Activated T-cell treated with anti-CD3 and anti-CD28 coated beads, Interleukin-2, amount 50 U/mL, for 72 hours (primary cell): Measurements from ENCODE around the gene SGIP1. TPM values are rescaled to one million over a fixed set of nuclear protein-coding genes. Genes with fewer than 3 reads are reported as not detected.

Experiments
- ATAC-seq, 2 donors: fragments of 150-1000 bp; cut with Tn5 transposase; replicated peaks in 1 of 2; 2 replicates each; pipeline ENCODE4 v1.10.0; 2021; ENCODE audit warnings: moderate library complexity in 2 of 2, mild to moderate bottlenecking in 1 of 2
- DNase-seq, 2 donors: peaks; one replicate each; pipeline ENCODE4 v3.0.0; 2021 to 2022; ENCODE audit warnings: mixed read lengths in 1 of 2
- H3K27ac Mint-ChIP-seq: one replicate; pipeline ENCODE4 v1.8.0; 2022; ENCODE audit warnings: mild to moderate bottlenecking, moderate library complexity, mixed read lengths
- H3K27me3 Mint-ChIP-seq: one replicate; pipeline ENCODE4 v1.8.0; 2022; ENCODE audit warnings: low read depth, mixed read lengths
- H3K36me3 Mint-ChIP-seq, 2 donors: one replicate each; pipeline ENCODE4 v1.8.0; 2022; ENCODE audit warnings: mixed read lengths in 2 of 2, mild to moderate bottlenecking in 1 of 2; ENCODE audit not compliant: insufficient read depth in 2 of 2
- H3K4me1 Mint-ChIP-seq: one replicate; pipeline ENCODE4 v1.8.0; 2022; ENCODE audit warnings: low read depth, mixed read lengths
- H3K4me3 Mint-ChIP-seq, 2 donors: one replicate each; pipeline ENCODE4 v1.8.0; 2022; ENCODE audit warnings: mild to moderate bottlenecking in 2 of 2, mixed read lengths in 2 of 2, moderate library complexity in 2 of 2
- H3K9me3 Mint-ChIP-seq, 2 donors: one replicate each; pipeline ENCODE4 v1.8.0; 2022; ENCODE audit warnings: mixed read lengths in 2 of 2
- total RNA-seq, 2 donors: library from RNA; stranded (reverse); gene quantifications; one replicate each; pipeline ENCODE4 v1.2.3, GENCODE V29; 2022

SGIP1 gene
- total RNA-seq, 2 donors from 2014 or later = 0.31 TPM; not detected in 1

DNA sequence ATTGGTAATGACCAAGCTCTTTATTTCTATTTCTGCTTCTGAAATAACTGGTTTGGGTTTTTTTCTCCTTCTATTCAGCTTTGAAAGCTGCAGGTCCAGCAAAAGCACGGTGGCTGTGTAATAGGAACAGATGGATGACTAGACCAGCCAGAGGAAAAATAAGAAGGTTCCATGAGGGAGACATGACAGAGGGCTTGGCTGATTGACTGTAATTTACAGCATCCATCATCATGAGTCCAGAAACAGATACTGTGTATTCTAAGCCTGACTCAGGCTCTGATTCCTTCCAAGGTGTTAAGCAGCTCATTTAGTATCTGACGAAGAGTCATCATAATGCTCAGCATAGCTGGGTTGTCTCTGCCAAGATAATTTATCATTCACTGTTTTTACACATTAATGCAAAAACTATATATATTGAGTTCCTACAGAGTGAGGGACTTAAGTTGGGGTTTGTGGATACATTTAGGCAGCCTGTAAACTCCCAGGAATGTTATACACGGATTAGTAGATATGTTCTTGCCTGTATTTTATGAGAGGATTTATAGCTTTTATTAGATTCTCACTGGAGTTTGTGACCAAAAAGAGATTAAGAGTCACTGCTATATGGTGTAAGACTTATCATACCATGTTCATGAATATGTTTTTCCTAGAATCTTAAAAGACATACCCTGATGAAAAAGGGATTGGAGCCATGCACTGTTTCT is 72.6 kb downstream of the SGIP1 start:
- Mint-ChIP-seq H3K36me3 (no peaks in the 10 kb centered on the region), H3K4me1 (no peaks in the 10 kb centered on the region), H3K9me3 (no peaks in the 10 kb centered on the region), H3K27ac (no peak overlapping the region), H3K4me3 (no peak overlapping the region), H3K27me3 (peaks cover 23% of the 10 kb centered on the region)
- DNase-seq = no peak
- no peak for ATAC-seq

DNA sequence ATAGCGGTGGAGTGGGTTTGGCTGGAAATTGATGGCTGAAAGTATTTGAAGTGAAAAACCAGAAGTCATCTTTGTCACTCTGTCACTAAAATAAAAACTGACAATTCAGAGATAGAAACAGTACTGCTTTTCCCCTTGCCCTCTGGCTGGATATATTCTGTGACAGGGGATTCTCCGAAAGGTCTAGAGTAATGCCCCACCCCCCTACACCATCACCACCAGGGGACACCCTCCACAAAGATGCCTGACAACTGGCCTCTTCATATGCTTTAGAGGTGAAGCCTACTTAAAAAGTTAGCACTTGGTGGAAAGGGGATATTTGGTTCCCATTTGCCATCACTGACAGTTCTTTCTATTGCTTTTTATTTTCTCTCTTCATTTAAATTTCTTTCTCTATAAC is 73.5 kb downstream of the SGIP1 start:
- Mint-ChIP-seq H3K36me3 (no peaks in the 10 kb centered on the region), H3K4me1 (no peaks in the 10 kb centered on the region), H3K27ac (no peak overlapping the region), H3K4me3 (no peak overlapping the region), H3K27me3 (peaks cover 23% of the 10 kb centered on the region), H3K9me3 (no peaks in the 10 kb centered on the region)
- ATAC-seq (peak in 1 of 2 donors; percentile 53), DNase-seq (peak in 1 of 2 donors; percentile 5)

GRCh38 chr1:66613187-66613586 is 79.2 kb downstream of the SGIP1 start:
- no peaks in the 10 kb centered on the region for H3K4me1 Mint-ChIP-seq
- no peak overlapping the region for H3K27ac Mint-ChIP-seq
- H3K27me3 Mint-ChIP-seq = peaks cover 28% of the 10 kb centered on the region
- H3K9me3 Mint-ChIP-seq = no peaks in the 10 kb centered on the region
- DNase-seq (no peak), ATAC-seq (no peak)
- H3K36me3 Mint-ChIP-seq = no peaks in the 10 kb centered on the region
- no peak overlapping the region for H3K4me3 Mint-ChIP-seq

GRCh38 chr1:66617362-66618184 is 83.6 kb downstream of the SGIP1 start:
- no peak for ATAC-seq
- Mint-ChIP-seq H3K27ac (no peak overlapping the region), H3K36me3 (no peaks in the 10 kb centered on the region), H3K4me1 (no peaks in the 10 kb centered on the region), H3K27me3 (peaks cover 20% of the 10 kb centered on the region), H3K4me3 (no peak overlapping the region), H3K9me3 (no peaks in the 10 kb centered on the region)
- no peak for DNase-seq

GRCh38 chr1:66618390-66618789 is 84.4 kb downstream of the SGIP1 start:
- peak; percentile 91 to 92 for ATAC-seq
- Mint-ChIP-seq H3K4me1 (no peaks in the 10 kb centered on the region), H3K27me3 (peaks cover 17% of the 10 kb centered on the region), H3K36me3 (no peaks in the 10 kb centered on the region), H3K4me3 (no peak overlapping the region), H3K27ac (peak overlapping the region; percentile 42), H3K9me3 (no peaks in the 10 kb centered on the region)
- peak in 1 of 2 donors; percentile 5 for DNase-seq

DNA sequence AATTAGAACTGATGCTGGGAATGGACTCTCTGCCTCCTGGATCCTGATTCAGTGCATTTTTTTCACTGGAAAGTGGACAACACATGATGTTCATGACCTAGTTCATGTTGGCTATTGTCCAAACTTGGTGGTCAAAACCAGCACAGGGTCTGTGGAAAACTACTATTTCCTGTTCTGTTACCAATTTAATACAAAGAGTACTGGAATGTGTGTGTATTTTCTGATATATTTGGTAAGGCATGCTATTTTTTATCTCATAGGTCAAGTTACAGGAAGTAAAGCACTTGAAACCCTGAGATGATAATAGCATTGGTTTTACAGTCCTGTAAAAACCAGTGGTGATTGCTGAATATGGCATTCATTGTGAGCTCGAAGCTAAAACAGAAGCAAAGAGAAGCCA is 89.9 kb downstream of the SGIP1 start:
- H3K4me1 Mint-ChIP-seq = peaks cover 12% of the 10 kb centered on the region
- H3K9me3 Mint-ChIP-seq = no peaks in the 10 kb centered on the region
- no peaks in the 10 kb centered on the region for H3K36me3 Mint-ChIP-seq
- no peaks in the 10 kb centered on the region for H3K27me3 Mint-ChIP-seq
- DNase-seq (no peak), ATAC-seq (no peak)
- H3K4me3 Mint-ChIP-seq = peak overlapping the region in 1 of 2 donors; percentile 36
- peak overlapping the region; percentile 84 for H3K27ac Mint-ChIP-seq

DNA sequence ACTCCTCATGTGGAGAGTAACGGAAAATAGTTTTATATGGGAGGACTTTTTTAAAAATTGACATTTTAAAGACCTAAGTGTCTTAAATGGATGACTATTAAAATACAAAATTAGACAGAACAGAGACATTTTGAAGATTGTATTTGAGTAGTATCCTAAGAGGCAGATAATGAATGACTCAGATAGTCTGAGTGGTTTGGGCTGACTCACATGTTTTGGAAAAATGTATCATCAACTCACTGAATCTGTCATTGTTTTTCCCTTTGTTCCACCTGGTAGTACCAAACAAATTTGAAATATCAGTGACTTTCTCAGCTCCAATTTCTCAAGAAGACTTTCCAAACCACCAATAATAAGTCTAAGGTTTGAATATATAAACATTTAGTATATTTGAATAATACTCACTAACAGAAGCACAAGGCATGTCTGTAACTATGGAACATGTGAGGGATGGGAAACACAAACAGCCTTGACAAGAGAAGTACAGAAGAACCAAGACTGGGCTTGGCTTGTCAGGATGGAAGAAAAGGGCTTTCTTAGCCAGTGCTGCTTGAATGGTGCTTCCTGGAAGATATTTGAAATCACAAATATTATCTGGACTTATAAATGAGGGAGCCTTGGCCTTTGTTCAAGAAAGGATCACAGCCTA is 90.6 kb downstream of the SGIP1 start:
- Mint-ChIP-seq H3K36me3 (no peaks in the 10 kb centered on the region), H3K4me1 (peaks cover 12% of the 10 kb centered on the region), H3K9me3 (no peaks in the 10 kb centered on the region), H3K4me3 (no peak overlapping the region), H3K27me3 (no peaks in the 10 kb centered on the region), H3K27ac (peak overlapping the region; percentile 84)
- ATAC-seq (peak; percentile 96), DNase-seq (peak; percentile 4 to 16)

GRCh38 chr1:66626261-66626660 is 92.3 kb downstream of the SGIP1 start:
- no peak for ATAC-seq

GRCh38 chr1:66628926-66629325 is 95.0 kb downstream of the SGIP1 start:
- DNase-seq = no peak
- no peak for ATAC-seq
- Mint-ChIP-seq H3K9me3 (no peaks in the 10 kb centered on the region), H3K4me1 (peaks cover 10% of the 10 kb centered on the region), H3K27me3 (no peaks in the 10 kb centered on the region), H3K27ac (no peak overlapping the region), H3K4me3 (no peak overlapping the region), H3K36me3 (no peaks in the 10 kb centered on the region)

More at GRCh38 chr1:66626261-66626660, 92.3 kb downstream of the SGIP1 start:
- no peaks in the 10 kb centered on the region for H3K9me3 Mint-ChIP-seq
- no peak for DNase-seq
- H3K27me3 Mint-ChIP-seq = no peaks in the 10 kb centered on the region
- no peaks in the 10 kb centered on the region for H3K36me3 Mint-ChIP-seq
- peaks cover 12% of the 10 kb centered on the region for H3K4me1 Mint-ChIP-seq
- H3K4me3 Mint-ChIP-seq = no peak overlapping the region
- H3K27ac Mint-ChIP-seq = no peak overlapping the region

DNA sequence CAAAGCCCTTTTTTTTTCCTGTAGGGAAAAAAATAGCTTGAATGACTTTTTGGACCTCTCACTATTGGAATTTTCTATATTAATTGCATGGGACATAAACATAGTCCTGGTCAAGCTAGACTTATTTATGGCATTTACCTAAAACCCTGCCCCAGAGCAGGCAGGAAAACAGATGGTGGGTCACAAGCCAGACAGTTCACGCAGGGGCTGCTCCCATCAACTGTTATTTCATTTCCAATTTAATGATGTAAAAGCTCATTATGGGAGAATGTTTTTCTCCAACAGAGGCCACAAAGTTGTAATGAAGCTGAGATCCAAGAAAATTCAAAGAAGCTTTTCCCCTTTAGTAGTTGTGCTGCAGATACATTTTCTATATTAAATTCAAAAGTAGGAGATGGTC is 99.2 kb downstream of the SGIP1 start:
- no peaks in the 10 kb centered on the region for H3K27me3 Mint-ChIP-seq
- no peak overlapping the region for H3K4me3 Mint-ChIP-seq
- H3K27ac Mint-ChIP-seq = no peak overlapping the region
- DNase-seq = no peak
- H3K36me3 Mint-ChIP-seq = no peaks in the 10 kb centered on the region
- no peaks in the 10 kb centered on the region for H3K9me3 Mint-ChIP-seq
- no peaks in the 10 kb centered on the region for H3K4me1 Mint-ChIP-seq
- no peak for ATAC-seq

- H3K4me1 Mint-ChIP-seq = no peaks in the 10 kb centered on the region
- ATAC-seq = no peak
- H3K36me3 Mint-ChIP-seq = no peaks in the 10 kb centered on the region
- DNase-seq = no peak
- no peaks in the 10 kb centered on the region for H3K9me3 Mint-ChIP-seq
- H3K27me3 Mint-ChIP-seq = peaks cover 14% of the 10 kb centered on the region
- no peak overlapping the region for H3K4me3 Mint-ChIP-seq
- no peak overlapping the region for H3K27ac Mint-ChIP-seq
Measured at GRCh38 chr1:66637146-66637545, 103.2 kb downstream of the SGIP1 start.

- Mint-ChIP-seq H3K36me3 (no peaks in the 10 kb centered on the region), H3K27ac (no peak overlapping the region), H3K27me3 (peaks cover 17% of the 10 kb centered on the region), H3K9me3 (no peaks in the 10 kb centered on the region), H3K4me1 (no peaks in the 10 kb centered on the region), H3K4me3 (no peak overlapping the region)
- ATAC-seq (no peak), DNase-seq (no peak)
Measured at GRCh38 chr1:66641891-66642473, 108.0 kb downstream of the SGIP1 start.

- H3K4me1 Mint-ChIP-seq = no peaks in the 10 kb centered on the region
- H3K4me3 Mint-ChIP-seq = no peak overlapping the region
- peak in 1 of 2 donors; percentile 39 for ATAC-seq
- no peaks in the 10 kb centered on the region for H3K36me3 Mint-ChIP-seq
- no peaks in the 10 kb centered on the region for H3K9me3 Mint-ChIP-seq
- peaks cover 17% of the 10 kb centered on the region for H3K27me3 Mint-ChIP-seq
- DNase-seq = no peak
- H3K27ac Mint-ChIP-seq = no peak overlapping the region
Measured at GRCh38 chr1:66642992-66643391, 109.0 kb downstream of the SGIP1 start.
